GM20431 (cell line): ENCODE measurements around the gene IL10.

ENCODE experiments used
- in situ Hi-C: fragments of 300-500 bp; cut with MseI, MboI; formaldehyde crosslinking; loops from one replicate; pipeline ENCODE4 v1.15.0; 2020; ENCODE audit warnings: low sequenced_read_pairs; ENCODE audit not compliant: unreplicated experiment

Gene IL10

DNA sequence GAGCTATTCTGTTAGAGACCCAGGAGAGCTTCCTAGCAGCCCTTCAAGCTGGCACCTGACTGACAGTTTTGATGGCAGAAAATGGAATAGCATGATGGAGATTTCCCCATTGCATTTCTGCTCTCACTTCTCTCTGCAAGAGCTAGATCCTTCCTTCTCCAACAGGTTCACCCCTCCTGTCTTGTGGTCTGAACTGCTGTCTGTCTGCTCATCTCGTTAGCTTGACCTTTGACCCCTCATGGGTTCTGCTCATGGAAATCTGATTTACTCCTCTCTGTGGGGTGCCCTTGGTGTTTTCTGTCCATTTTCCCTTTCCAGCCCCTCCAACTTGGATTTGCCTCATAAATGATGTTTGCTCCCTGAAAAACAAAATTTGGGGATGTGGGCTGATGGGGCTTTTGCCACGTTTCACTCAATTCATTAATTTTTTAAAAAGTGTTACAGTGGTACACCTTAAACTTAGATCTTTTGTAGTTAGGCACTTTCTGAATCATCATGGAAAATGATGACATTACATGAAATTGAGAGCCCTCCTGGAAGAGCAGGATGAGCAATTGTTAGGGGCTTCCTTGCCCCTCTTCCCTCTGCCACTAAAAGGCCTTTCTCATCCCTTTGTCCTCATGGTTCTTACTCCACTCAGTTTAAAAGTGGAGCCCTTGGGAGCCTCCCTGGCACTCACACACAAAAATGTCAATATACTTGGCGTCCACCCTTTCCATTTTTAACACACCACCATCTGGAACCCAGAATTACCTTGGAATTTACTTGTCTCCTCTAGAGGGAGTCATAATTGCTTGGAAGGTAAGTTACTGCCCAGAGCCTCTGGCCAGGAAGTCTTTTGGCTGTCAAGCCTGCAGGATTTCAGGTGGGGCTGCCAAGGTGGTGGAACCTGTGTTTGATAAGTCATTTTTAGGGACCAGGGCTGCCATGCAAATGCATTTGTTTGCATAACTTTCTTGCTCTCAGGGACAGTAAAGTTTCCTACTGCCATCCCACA lies 33.6 kb downstream of the IL10 start:
- in situ Hi-C loops = loop anchor here (10.0 to 25.0 kb wide), 2 partner anchors 66 to 174 kb away; partner anchors contain the start of gene FCMR

DNA sequence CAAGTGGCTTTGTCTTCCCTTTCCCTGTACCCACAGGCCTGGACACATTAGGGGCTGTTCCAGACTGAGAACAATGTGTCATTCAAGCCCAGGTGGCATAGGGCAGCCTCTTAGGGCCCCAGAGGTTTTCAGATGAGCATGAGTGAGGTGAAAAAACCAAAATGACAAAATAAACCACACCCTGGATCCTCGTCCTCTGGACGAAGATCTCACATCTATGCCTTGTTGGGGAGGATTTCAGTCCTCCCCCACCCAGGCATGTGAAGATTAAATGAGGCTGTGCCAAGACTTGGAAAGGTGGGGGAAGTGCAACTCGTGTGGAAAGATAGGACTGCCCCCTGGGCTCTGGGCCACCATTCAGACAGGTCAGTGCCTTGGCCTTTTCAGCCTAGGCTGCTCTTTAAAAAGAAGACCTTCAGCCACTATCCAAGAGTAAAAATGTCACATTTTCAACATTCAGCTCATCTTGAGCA lies 34.5 kb downstream of the IL10 start:
- in situ Hi-C loops = loop anchor here (10.0 to 25.0 kb wide), 2 partner anchors 67 to 175 kb away; partner anchors contain the start of gene FCMR

DNA sequence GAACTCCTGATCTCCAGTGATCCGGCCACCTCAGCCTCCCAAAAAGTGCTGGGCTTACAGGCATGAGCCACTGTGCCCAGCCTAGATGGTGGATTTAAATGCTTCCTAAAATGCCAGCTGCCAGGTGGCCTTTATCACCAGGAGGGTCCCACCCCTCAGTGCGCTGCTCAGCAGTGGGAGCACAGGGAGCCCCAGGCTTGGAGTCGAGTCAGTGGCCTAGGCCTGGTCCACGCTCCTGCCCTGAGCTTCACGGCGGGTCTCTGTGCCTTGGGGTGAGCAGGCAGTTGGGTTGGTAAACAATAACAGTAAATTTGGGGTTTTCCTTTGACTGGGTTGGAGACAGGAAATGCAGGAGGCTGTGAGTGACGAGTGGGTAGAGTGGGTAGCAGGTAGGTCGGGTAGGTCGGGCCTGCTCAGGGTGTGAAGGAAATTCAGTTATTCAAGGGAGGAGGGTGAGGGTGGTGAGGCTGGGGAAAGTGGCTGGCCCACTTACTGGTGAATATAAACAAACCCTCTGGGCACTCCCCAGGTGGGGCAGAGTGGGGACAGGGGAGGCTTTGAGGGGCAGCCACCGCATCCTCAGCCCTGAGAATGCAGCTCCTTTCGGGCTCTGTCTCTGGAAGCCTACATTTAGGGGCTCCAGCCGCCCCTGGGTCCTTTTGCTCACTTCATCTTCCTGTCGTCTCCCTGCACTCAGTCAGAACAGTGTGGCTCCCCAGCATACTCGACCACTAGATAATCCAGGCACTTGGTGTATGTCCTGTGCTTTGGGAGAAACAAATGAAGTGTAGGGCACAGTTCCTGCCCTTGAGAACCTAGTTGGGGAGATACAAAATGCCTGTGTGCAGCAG lies 35.2 kb downstream of the IL10 start:
- in situ Hi-C loops = loop anchor here (10.0 to 25.0 kb wide), 2 partner anchors 68 to 175 kb away; partner anchors contain the start of gene FCMR

DNA sequence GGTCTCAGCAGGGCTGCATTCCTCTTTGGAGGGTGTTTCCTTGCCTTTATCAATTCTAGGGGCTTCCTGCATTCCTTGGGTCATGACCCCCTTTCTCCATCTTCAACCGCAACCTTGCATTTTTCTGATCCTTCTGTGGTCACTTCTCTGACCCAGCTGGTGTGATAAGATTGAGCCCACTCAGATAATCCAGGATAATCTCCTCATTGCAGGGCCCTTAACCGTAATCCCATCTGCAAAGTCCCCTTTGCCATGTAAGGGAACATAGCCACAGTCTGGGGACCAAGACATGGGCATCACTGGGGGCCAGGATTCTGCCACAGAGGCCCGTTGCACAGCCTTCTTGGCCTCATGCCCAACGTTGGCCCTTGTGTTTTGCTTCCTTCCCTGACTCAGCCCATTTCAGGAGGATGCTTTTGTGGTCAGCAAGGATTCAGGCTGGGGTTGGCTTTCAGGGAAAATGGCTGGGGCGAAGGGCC lies 36.7 kb downstream of the IL10 start:
- in situ Hi-C loops = loop anchor here (10.0 to 25.0 kb wide), 2 partner anchors 69 to 177 kb away; partner anchors contain the start of gene FCMR

DNA sequence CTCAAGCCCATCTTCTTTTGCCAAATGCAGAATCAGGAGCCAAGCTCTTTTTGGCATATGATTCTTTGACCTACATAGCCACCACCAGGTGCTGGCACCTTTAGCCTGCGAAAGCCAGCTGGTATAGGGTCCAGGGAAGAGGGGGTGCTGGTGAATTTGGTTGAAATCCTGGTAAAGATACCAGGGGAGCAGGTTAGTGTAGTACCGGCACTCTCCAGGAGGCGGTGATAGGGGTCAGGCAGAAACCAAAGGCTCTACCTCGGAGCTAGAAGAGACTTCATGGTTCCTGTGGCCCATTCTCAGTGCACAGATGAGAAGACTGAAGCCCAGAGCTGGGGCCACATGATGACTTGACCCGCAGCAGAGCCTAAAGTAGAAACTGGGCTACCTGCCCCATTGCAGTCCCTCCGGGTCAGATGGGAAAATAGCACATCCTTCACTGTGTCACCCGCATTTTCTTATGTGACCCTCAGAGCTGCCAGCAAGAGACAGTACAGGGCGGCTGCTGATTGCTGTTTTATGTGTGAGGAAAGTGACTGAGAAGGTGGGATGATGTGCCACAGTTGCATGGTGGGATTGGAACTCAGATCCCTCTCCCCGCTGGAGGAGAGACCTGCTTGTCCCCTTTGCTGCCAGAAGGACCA lies 37.7 kb downstream of the IL10 start:
- in situ Hi-C loops = loop anchor here (10.0 to 25.0 kb wide), 2 partner anchors 70 to 178 kb away; partner anchors contain the start of gene FCMR

DNA sequence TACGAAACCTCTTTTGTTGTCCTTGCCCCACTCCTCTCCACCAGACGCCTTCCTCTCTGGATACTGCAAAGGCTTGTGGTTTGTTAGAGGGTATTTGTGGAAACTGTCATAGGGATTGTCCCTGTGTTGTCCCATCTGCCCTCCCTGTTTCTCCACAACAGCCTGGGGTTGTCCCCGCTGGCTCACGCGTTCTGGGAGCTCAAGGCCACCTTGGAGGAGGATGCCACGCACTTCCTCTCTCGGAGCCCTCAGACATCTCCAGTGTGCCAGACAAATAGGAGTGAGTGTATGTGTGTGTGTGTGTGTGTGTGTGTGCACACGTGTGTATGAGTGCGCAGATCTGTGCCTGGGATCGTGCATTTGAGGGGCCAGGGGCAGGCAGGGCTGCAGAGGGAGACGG lies 39.3 kb downstream of the IL10 start:
- in situ Hi-C loops = loop anchor here (10.0 to 25.0 kb wide), 2 partner anchors 72 to 179 kb away; partner anchors contain the start of gene FCMR

DNA sequence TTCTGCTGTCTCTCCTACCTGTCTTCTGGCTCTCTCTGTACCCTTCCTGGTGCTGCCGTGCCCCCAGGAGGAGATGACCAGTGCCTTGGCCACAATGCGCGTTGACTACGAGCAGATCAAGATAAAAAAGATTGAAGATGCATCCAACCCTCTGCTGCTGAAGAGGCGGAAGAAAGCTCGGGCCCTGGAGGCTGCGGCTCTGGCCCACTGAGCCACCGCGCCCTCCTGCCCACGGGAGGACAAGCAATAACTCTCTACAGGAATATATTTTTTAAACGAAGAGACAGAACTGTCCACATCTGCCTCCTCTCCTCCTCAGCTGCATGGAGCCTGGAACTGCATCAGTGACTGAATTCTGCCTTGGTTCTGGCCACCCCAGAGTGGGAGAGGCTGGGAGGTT lies 39.8 kb downstream of the IL10 start:
- in situ Hi-C loops = loop anchor here (10.0 to 25.0 kb wide), 2 partner anchors 72 to 180 kb away; partner anchors contain the start of gene FCMR

DNA sequence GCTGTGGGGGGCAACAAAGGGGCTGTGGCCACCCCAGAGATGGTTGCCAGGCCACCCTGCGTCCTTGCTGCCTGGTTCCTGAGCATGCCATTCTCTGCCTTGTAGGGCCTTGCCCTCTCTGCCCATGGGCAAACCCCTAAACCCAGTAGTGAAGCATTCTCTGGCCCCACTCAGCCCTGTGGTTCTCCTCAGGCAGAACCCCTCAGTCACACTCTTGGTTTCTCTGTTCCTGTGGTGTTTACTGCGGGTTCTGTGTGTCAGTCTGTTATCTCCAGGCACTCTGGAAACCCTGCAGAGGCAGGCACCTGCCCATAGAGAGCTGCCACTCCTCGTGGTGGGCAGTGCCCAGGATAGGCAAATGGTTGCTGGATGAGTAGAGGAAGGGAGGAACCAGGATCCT lies 42.8 kb downstream of the IL10 start:
- in situ Hi-C loops = loop anchor here (25.0 kb wide), 1 partner anchor 183 kb away; the partner anchor contains the start of gene FCMR

DNA sequence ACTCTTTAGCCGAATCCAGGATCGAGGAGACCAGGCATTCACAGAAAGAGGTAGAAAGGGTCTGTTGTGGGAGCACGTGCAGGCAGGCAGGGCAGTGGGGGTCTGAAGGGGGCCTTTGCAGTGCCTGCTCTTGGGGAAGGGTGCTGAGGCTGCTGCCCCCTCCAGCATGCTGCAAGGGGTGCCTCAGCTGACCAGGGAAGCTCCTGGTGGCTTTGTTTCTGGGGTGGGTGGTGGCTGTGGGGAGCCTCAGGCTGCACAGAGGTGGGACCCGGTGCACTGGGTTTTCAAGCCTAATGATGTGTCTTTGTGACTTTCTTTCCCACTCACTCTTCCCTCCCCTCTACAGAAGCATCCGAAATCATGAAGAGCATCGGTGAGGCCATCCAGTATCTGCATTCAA lies 43.2 kb downstream of the IL10 start:
- in situ Hi-C loops = loop anchor here (25.0 kb wide), 1 partner anchor 183 kb away; the partner anchor contains the start of gene FCMR

DNA sequence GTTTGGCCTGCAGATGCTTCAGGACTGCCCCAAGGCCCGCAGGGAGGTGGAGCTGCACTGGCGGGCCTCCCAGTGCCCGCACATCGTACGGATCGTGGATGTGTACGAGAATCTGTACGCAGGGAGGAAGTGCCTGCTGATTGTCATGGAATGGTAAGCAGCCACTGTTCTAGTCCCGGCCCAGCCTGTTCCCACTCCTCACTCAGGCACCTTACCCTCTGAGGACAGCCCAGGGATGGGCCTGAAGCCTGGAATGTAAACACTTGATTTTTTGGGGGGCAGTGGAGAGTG lies 43.7 kb downstream of the IL10 start:
- in situ Hi-C loops = loop anchor here (25.0 kb wide), 1 partner anchor 184 kb away; the partner anchor contains the start of gene FCMR

DNA sequence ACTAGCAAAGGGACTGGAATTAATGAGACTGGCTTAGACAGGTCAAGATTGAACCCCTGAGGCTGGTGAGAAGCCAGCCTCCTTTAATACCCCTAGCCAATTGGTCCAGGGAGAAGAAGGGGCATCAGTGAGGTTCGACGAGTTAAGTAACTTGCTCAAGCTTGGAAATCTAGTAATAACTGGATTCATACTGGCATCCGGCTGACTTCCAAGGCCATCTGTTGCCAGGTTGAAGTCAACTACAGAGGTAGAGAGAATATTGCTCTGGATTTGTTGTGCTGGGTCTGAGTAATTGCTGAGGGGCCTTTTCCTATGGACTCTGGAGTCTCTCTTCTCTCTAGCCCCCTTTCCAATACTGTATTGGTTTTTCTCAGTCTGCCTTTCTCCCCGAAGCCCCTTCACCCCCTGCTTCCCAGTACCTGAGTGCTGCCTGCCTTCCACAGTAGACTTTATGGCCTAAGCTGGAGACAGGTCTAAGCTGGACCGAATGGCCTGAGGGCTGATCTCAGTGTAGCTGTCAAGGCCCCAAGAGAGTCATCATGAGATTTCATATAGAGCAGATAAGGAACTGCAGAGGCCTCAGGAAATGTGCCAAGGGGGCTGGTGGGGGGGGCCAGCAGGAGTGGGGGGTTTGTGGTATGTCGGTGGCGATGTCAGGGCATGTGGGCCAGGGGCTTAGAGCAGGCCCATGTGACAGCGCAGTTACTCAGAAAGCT lies 44.2 kb downstream of the IL10 start:
- in situ Hi-C loops = loop anchor here (25.0 kb wide), 1 partner anchor 184 kb away; the partner anchor contains the start of gene FCMR

DNA sequence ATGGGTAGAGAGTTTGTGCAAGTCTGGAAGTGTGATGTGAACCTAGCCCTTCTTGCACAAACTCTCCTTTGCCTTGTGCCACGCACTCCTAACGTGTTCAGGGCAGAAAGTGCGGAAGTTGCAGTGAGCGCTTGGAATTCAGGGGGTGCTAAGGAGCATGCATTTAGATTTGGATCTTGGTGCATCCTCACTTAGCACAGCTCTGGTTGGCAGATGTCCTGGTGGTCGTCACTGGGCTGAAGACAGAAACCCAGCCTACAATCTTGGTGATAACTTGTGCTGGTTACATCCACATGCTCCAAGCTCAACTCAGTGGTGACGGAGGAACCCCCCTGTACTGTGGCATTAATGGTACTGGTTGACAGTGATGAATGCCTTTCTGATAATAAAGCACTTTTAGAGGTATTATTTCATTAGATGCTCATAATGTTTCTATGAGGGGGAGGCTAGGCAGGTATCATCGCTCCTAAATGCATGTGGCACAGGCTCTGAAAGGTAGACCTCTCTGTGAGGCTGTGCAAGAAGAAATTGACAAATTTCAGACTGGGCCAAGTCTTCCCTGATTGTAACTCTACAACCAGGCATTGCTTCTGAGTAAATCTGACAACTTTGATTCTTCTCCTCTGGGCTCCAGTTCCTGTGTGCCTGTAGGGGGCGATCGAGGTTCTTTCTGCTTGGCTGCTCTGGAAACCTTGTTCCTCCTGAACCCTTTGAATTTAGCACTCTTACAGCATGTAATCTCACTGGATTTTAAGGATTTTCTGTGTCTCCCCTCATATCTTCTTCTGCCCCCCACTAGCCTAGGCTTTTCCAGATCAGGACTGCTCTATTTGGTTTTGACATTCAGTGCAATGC lies 47.0 kb downstream of the IL10 start:
- in situ Hi-C loops = loop anchor here (25.0 kb wide), 1 partner anchor 187 kb away; the partner anchor contains the start of gene FCMR

DNA sequence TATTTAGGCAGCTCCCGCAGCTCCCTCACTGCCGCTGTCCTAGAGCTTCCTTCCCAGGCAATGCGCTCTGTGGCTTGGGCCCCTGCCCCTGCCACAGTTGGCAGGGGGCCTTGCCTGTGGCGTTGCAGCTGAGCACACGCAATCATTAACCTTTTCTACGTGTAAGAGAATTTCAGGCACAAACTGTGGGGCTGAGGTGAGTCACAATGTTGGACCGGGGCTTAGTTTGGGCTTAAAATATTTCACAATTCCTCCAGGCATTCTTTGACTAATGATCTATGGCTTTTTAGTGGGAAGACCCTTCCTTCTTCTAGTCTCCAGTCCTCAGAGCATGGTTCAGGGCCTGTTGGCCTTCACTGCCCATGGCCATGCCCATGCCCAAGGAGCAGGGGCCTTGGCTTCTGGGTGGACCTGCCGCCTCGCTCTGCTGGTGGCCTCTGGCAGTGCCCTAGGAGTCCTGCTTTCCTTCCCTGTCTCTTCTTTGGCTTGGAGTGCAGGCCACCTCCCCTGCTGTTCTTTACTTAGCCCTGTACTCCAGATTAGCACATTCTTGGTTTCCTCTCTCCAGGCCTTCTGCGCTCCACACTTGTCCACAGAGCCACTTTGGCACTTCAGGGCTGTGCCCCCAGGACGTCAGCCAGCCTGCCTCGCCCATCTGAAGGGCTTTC lies 48.4 kb downstream of the IL10 start:
- in situ Hi-C loops = no loop called here

DNA sequence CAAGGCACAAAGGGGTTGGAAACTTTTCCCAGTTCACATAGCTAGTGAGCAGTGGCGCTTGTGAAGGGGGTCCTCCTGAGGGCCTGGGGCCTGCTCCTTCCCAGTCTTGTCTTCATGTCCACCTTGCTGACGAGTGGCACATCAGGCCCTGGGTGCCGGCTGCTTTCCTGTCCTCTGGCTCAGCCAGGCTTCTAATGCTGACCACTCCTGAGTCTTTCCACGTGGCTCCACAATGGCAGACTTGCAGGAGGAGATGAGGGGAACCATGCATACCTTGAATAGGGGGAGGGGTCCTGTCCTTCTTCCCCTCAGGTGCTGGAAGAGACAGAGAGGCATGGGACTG lies 48.9 kb downstream of the IL10 start:
- in situ Hi-C loops = no loop called here

DNA sequence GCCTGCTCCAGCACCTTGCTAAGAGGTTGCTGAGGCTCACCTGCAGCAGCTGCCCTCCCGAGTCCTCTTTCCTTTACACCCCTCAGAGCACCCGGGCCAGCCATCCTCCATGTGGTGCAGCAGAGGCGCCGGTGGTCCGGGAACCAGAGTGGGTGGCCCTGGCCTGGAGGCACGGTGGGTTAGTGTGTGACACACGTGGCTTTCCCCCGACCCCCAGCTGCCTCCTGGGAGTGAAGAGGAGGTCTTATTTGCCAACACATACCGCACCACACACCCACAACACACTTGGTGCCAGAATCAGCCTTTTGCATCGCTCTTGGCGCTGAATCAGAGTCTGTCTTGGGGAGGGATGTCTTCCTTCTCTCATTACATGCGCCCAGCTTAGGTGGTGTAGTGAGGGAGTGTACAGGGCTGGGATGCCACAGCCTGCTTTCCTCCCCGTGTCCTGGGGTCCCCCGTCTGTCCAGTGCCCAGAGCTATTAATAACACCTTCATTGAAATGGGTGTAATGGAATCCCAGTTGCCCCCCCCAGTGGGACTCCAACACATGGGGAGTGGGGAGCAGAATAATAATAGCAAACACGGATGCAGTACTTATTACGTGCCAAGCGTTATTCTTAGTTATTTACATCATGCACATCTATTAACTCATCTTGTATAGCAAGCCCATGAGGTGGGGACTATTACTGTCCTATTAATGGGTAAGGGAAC lies 49.4 kb downstream of the IL10 start:
- in situ Hi-C loops = no loop called here

DNA sequence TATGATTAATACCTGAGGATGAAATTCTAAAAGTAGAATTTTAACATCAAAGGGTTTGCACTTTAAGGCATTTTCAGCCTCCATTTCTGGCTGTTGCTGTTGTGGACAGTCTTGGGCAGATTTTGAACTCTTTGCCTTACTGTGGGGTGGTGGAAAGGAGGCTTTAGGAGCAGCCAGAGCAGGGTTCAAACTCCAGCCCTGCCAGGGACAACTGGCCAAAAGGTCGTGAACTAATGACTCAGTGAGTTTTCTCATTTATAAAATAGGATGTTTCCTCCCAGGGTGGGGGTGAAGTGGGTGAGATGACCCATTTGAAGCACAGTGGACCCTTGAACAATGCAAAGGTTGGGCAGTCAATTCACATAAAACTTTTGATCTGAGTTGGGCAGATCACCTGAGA lies 50.8 kb downstream of the IL10 start:
- in situ Hi-C loops = no loop called here
